GM18873 (cell line): ENCODE measurements around the gene TXNDC16.
"Not testable (repeated sequence)": the region's sequence is repeated elsewhere in the genome, so short reads cannot be mapped to it uniquely, and the experiment has no call there.

Experiments
- ATAC-seq: cut with Tn5 transposase; IDR thresholded peaks from one replicate; pipeline ENCODE4 v1.9.1; 2021; ENCODE audit warnings: mild to moderate bottlenecking, moderate library complexity, moderate number of reproducible peaks; ENCODE audit not compliant: unreplicated experiment, low FRiP score

TXNDC16 gene

GRCh38 chr14:52545584-52546317 is 6.6 kb downstream of the TXNDC16 start:
- ATAC-seq: no peak

DNA sequence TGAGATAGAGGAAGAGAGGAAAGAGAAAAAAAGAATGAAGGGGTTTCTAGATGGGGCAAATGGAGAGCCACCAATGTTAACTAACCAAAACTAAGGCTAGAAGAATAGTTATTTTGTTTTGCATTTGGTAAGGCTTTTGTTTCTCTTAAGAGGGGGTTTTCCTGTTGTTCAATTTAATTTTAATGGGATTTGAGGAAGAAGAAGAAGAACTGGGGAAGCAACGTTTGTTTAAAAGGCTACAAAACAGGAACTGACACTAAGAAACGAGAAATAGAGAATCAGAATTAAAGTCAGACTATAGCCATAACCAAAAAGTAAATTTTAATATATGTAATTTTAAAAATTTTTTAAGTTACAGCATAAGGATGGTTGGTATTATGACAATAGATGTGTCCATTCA is 13.7 kb downstream of the TXNDC16 start:
- no peak for ATAC-seq

DNA sequence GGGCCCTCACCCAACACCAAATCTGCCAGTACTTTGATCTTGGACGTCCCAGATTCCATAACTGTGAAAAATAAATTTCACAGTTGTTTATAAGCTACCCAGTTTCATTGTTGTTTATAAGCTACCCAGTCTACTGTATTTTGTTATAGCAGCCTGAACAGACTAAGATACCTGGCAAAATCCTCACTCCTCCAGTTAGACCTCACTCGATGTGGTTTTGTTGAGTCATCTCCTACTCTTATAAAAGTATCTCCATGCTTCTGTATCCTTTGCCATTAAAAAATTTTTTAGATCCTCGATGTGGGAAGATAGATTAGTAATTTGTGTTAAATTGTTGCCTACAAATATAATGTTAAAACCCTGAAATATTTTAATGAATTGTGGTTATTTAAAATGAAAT is 16.0 kb downstream of the TXNDC16 start:
- no peak for ATAC-seq

DNA sequence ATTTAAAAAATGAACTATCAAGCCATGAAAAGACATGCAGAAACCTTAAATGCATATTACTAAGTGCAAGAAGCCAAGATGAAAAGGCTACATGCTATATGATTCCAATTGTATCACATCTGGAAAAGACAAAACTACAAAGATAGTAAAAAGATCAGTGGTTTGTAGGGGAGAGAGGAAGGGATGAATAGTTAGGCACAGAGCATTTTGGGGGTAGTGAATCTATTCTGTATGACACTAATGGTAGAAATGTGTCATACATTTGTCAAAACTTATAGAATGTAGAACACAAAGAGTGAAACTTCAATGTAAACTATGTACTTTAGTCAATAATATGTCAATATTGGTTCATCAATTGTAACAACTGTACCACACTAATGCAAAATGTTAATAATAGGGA is 20.8 kb downstream of the TXNDC16 start:
- ATAC-seq: no peak

DNA sequence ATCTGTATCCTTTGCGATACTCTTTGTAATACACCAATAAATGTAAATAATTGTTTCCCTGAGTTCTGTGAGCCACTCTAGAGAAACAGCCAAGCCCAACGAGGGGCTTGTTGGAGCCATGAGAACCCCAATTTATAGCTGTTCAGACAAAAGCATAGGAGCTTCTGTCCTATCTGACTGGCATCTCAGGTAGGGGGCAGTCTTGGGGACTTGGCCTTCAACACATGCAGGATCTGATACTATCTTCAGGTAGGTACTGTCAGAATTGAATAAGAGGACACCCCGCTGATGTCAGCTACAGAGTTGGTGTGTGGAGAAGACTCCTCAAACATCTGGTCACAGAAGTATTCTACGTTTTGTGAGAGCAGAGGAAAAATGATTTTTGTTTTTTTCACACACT is 25.3 kb downstream of the TXNDC16 start:
- ATAC-seq: no peak

DNA sequence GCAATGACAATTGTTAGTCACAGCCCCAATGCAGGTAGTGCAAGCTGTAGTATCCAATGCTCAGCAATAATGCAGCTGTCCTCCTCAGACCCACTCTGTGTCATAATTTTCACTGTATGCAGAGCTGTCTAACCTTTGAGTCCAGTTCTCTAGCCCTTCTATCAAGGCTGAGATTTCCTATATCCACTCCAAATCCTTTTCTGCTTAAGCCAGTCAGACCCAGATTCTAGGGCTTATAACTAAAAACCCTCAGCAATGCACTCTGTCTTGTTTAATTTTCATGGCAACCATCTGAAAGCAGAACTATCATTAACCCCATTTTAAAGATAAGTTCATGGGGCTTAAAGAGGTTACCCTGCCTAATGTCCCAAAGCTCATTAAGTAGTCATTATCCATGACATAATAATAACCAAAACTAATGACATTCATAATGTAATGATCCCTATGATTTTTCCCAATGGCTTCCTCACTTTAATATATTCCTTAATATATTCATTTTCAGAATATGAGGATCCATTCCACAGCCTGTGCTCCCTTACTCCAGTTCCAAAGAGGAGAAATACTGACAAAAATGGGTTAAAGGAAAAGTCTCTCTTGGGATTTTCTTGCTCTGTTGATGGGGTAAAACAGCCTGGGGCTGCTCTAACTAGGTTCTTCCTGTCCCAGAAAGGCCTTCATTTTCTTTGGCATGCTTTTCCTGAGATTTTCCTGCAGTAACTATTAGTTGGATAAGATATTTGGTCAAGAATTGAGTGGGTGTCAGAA is 29.5 kb downstream of the TXNDC16 start:
- ATAC-seq: no peak

GRCh38 chr14:52522033-52522432 is 30.3 kb downstream of the TXNDC16 start:
- no peak for ATAC-seq

DNA sequence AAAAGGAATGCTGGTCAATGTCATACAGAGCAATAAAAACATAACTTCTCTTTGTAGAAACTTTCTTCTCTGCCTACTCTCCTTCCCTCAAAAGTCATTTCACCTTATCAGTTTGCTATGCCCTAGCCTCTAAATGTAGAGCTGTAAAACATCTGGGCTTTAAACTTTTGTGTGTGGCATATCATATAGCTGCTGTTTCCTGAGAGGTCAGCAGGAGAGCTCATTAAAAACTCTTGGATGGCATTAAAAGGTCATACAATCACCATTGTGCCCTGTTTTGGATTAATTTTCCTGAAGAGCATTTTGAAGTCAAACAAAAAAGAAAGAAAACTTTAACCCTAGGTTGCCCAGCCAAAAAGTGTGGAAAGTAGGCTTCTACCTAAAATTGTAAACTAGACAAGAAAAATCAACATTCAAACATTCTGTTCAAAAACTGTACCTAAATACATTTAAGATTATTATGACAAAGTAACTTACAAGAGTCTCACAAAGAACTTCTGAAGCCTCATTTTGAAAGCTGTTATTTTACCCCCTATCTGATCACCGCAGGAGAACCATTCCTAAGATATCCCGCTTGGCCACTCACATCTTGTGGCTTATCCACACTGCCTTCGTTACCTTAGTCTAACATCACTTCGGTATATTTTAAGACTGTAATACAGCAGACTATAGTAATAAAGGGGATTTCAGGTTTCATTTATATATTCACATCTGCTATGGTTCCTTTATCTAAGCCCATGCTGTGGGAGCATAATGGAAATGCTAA is 38.1 kb downstream of the TXNDC16 start:
- no peak for ATAC-seq

DNA sequence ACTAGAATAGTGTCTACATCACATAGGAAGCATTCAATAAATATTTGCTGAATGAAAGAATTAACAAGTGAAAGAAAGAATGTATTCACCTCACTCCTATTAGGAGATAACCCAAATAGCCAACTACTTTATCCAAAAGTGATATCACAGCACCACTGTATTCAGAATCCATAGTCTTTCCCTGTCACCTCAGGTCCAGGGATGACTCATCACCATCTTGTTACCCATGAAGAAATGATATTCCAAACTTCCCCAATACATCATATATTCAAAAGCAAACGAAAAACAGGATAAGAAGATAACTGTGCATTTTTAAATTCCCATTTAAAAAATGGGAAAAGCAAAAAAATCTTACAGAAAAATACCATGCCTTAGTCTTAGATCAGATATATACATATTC is 39.1 kb downstream of the TXNDC16 start:
- no peak for ATAC-seq

DNA sequence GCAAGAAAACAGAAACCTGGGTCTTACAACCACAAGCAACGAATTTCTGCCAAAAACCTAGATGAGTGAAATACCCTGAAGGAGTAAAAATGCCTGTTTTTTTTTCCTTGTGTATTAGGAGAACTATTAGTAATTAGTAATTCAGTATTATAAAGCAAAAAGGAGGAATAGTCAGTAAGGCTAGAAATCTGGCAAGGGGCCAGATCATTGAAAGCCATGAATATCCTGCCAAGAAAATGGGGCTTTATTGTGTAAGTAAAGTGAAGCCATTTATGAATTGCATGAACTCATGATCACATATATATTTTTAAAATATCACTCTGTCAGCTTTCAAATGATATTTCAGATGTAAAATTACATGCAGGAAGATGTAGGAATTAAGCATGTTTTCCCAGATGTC is 57.9 kb downstream of the TXNDC16 start:
- ATAC-seq: no peak

DNA sequence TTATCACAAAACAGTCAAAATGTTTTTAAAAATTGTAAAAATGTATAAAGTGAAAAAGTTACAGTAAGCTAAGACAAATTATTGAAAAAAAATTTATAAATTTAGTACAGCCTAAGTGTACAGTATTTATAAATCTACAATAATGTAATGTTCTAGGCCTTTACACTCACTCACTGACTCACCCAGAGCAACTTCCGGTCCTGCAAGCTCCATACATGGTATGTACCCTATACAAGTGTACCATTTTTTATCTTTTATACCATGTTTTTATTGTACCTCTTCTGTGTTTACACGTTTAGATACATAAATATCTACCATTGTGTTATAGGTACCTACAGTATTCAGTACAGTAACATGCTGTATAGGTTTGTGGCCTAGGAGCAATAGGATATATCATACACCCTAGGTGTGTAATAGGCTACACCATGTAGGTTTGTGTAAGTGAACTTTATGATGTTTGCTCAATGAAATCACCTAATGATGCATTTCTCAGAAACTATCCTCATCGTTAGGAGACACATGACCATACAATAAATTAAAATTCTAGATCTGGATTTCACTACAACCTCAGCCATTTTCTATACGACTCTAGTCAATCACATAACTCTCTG is 66.8 kb downstream of the TXNDC16 start:
- ATAC-seq: no peak

- no peak for ATAC-seq
Observed at GRCh38 chr14:52481864-52482263, 70.4 kb downstream of the TXNDC16 start.

GRCh38 chr14:52473557-52473956 is 78.7 kb downstream of the TXNDC16 start:
- ATAC-seq: no peak

- ATAC-seq: no peak
Observed at GRCh38 chr14:52472728-52473127, 79.6 kb downstream of the TXNDC16 start.

DNA sequence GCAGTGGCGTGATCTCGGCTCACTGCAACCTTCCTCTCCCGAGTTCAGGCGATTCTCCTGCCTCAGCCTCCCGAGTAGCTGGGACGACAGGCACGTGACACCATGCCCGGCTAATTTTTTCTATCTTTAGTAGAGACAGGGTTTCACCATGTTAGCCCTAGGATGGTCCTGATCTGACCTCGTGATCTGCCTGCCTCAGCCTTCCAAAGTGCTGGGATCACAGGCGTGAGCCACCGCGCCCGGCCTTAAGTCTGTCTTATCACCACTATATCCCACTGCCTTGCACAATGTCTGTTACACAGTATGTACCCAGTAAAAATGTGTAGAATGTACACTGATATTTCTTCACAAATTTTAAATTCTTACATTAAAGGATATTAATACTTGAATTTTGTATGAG is 80.1 kb downstream of the TXNDC16 start:
- ATAC-seq: not testable (repeated sequence)

DNA sequence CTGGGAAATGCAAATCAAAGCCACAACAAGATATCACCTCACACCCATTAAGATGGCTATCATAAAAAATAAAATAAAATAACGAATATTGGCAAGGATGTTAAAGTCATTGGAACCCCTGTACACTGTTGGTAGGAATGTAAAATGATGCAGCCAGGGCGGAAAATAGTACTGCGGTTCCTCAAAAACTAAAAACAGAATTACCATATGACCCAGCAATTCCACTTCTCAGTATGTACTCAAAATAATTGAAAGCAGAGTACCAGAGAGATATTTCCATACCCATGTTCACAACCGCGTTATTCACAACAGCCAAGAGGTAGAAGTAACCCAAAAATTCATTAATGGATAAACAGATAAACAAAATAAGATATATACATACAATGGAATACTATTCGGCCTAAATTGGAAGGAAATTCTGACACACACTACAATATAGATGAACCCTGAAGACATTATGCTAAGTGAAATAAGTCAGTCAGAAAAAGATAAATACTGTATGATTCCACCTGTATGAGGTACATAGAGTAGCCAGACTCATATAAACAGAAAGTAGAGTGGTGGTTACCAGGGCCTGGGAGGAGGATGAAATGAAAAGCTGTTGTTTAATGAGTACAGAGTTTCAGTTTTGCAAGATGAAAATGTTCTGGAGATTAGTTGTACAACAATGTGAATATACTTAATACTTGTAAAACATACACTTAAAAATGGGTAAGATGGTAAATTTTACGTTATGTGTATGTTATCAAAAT is 84.6 kb downstream of the TXNDC16 start:
- ATAC-seq: no peak

GRCh38 chr14:52464175-52464574 is 88.1 kb downstream of the TXNDC16 start:
- no peak for ATAC-seq

GRCh38 chr14:52463375-52463774 is 88.9 kb downstream of the TXNDC16 start:
- ATAC-seq: no peak

DNA sequence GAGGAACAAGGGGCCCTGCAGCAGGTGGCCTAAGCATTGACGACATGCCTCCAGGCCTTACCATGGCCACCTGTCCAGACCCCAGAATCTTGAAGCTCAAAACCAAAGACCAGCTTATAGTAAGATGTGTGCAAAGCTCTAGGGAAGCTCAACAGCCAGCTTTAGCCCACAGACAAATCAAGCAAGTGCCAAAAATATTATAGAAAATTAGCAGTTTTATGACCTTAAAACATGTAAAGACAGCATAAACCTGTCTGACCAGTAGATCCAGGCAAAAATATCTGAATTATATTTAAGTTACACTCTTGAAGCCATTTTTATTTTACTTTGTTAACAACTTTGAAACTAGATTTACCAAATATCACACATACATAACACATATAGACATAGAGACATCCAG is 90.6 kb downstream of the TXNDC16 start:
- ATAC-seq: no peak

GRCh38 chr14:52458721-52459085 is 93.6 kb downstream of the TXNDC16 start:
- no peak for ATAC-seq
